GM21390 (cell line): ENCODE results near the gene PRDM5.

Experiments
- ATAC-seq: cut with Tn5 transposase; IDR thresholded peaks from one replicate; pipeline ENCODE4 v1.9.1; 2021; ENCODE audit not compliant: unreplicated experiment

Gene PRDM5

DNA sequence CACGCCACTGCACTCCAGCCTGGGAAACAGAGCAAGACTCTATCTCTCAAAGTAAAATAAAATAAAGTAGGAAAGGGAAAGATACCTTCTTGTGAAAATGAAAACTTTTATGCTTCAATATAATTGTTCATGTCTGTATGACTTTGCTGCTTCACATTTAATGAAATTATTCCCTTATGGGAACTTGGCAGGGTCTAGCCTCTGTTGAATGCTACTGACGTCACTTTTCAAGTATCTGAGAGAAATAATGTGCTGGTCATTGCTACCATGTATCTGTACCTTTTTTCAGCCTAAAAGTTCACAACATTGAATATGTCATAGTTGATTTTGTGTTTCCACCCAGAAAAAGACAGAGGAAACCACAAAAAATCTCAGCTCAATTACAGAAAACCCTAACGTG is 65.2 kb downstream of the PRDM5 start:
- no peak for ATAC-seq

GRCh38 chr4:120856294-120856693 is 66.2 kb downstream of the PRDM5 start:
- no peak for ATAC-seq

DNA sequence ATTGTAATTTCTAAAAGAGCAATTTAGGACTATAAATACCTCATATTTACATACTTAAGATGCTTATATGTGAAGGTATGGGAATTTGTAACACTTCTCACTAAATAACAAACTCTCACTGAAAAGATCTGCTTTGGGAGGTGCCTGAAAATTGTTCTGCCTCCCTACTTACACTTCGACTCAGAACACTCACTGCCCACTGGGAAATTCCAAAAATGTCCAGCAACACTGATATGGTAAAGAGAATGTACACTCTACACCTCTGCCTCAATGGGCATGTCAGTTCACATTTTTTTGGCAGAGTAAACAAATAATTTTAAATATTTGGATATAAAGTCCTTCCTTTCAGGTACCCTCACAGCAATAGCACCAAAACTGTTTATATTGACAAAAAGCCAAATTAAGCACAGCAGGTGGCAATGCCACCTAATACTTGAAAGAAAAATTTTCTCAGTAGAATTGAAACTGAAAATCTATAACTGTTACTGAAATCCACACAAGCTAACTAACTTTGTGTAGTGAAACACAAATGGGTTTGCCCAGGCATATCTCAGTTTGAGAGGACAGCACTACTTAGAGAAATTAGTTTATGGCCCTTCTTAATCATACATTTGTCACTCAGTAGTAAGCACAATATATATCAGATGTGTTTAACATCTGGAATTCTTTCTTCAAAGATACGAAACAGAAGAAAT is 67.1 kb downstream of the PRDM5 start:
- ATAC-seq, result peak; percentile 95

DNA sequence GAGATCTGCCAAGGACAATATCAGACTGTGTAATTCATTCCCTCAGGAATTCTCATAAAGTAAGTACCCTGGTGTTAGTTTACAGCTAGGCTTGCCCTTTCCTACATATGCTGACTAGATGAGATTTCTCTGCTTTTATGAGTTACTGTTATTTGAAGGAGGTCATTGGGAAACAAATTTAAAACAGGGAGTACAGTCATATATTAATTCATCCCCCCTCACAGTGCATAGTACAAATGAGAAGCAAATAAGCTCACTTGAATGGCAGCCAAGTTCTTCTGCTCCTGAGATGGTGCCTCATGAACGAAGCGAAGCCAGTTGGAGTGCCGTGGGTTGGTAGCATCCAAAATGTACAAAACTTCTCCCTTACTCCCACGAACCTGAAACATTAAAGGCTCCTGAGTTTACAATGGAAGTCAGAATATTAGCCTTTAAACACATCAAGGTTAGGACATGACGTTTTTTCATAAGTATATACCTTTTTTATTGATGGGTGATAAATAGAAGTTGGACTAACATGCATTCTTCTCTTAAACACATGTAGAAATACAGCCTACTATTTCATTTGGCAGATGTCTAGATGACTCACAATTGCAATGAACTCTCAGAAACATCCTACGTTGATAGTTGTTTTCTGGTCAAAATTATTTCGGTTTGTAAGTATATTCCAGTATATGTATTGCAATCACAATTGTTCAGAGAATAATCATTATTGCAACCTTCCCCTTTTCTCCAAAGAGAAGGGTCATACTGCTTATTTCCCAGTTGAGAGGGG is 69.2 kb downstream of the PRDM5 start:
- ATAC-seq, result no peak

- no peak for ATAC-seq
Measured at GRCh38 chr4:120850018-120850599, 72.4 kb downstream of the PRDM5 start.

GRCh38 chr4:120847019-120847582 is 75.4 kb downstream of the PRDM5 start:
- ATAC-seq, result no peak

GRCh38 chr4:120844528-120844921 is 78.0 kb downstream of the PRDM5 start:
- ATAC-seq, result peak; percentile 88

GRCh38 chr4:120843849-120844527 is 78.5 kb downstream of the PRDM5 start:
- ATAC-seq, result no peak

DNA sequence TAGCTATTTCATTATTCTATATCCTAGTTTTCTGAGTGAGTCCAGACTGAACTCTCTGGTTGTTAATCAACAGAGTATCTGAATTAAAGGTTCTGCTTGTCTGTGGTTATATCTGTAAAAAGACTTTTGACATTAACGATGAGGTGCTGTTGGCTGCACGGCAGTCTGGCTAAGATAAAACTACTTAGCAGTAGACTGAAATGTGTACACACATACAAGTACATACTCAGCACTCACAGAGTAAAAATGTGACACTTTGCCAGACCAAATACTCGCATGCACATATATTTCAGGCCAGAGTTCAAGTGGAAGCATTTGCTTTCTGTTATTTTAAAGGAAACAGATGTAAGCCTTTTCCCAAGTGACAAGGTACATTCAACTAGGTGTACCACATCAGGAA is 80.5 kb downstream of the PRDM5 start:
- no peak for ATAC-seq

DNA sequence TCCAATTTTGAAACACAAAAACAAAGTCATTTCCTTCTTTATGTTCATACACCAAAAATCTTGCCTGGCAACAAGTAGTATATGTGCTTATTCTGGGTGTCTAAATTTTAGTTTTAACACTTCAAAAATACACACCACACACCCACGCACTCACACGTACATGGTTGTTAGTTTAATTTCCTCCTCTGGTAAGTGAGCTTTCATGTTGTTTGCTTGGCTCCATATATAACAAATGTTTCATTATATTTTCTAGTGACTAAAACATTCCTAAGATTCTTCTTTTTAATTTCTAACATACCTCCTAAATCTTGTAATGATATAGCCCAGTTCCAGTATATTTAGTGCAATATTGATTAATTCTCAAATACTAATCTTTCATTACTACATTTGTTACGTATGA is 80.9 kb downstream of the PRDM5 start:
- no peak for ATAC-seq

- ATAC-seq, result no peak
Measured at GRCh38 chr4:120839974-120840751, 82.4 kb downstream of the PRDM5 start.

GRCh38 chr4:120839334-120839973 is 83.1 kb downstream of the PRDM5 start:
- ATAC-seq, result no peak

GRCh38 chr4:120838784-120839183 is 83.7 kb downstream of the PRDM5 start:
- ATAC-seq, result no peak

DNA sequence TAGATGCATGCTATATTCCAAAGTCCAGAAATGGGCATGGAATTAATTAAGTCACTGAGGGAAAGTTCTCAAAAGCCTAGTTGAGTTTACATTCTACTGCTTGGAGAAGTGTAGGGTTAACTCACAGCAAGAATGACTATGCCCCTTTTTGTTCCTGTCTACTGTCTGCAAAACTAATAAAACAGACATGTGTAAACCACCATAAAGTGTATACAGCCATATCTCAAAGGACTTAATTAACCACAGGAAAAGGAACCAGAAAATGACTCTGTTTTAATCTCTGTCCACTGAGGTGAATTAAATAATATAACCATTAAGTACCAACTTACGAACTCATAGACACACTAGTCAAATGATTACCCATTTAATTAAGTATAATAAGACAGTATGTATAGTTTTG is 84.9 kb downstream of the PRDM5 start:
- no peak for ATAC-seq

DNA sequence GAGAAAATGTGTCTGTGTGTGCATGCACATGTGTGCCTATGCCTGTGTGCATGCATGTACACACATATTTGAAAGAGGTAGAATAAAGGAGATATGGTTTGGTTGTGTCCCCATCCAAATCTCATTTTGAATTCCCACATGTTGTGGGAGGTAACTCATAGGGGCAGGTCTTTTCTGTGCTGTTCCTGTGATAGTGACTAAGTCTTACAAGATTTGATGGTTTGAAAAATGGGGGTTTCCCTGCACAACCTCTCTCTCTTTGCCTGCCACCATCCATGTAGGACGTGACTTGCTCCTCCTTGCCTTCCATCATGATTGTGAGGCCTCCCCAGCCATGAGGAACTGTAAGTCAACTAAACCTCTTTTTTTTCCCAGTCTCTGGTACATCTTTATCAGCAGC is 87.2 kb downstream of the PRDM5 start:
- ATAC-seq, result no peak

DNA sequence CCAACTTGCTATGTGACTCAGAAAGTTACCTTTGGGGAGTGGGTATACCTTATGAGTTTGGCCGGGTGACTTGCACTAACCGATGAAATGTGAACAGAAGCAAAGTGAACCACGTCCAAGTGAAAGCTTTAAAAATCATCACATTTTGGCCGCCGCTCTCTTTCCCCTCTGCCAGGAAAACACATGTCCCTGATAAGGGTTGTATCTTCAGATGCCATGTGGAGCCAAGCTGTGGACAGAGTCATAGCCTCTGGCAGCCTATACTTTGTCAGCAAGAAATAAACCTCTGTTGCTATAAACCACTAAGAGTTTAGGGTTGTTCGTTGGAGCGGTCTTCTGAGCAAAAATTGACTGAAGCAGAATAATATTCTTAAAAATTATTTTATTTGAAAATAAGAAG is 92.3 kb downstream of the PRDM5 start:
- no peak for ATAC-seq

- no peak for ATAC-seq
Measured at GRCh38 chr4:120829113-120829831, 93.3 kb downstream of the PRDM5 start.

- ATAC-seq, result no peak
Measured at GRCh38 chr4:120826853-120827252, 95.7 kb downstream of the PRDM5 start.

GRCh38 chr4:120826449-120826848 is 96.1 kb downstream of the PRDM5 start:
- ATAC-seq, result no peak
